Activated naive CD8-positive, alpha-beta T cell treated with anti-CD3 and anti-CD28 coated beads, Interleukin-2, amount 10 ng/mL, durations not matched to agents 7 days and 5 days (primary cell): Measurements from ENCODE around the gene ATAT1. TPM values are rescaled to one million over a fixed set of nuclear protein-coding genes. Genes with fewer than 3 reads are reported as not detected.
"Not testable (repeated sequence)": the region's sequence is repeated elsewhere in the genome, so short reads cannot be mapped to it uniquely, and the experiment has no call there.

ENCODE experiments used
- ATAC-seq: fragments of 150-1000 bp; cut with Tn5 transposase; one replicate; pipeline ENCODE4 v1.10.0; 2021; ENCODE audit warnings: low read depth, moderate library complexity
- POLR2A ChIA-PET: fragments of 350-600 bp; sonication (Branson Sonifier 250); formaldehyde crosslinking; loops from one replicate; lab custom pipeline; 2021; ENCODE audit warnings: antibody characterized with exemption; lab: Charles Lee
- DNase-seq: peaks from one replicate; pipeline ENCODE4 v3.0.0; 2021
- H3K27ac Mint-ChIP-seq: one replicate; pipeline ENCODE4 v1.8.0; 2022; ENCODE audit warnings: mild to moderate bottlenecking, mixed read lengths
- H3K27me3 Mint-ChIP-seq: one replicate; pipeline ENCODE4 v1.8.0; 2022; ENCODE audit warnings: mild to moderate bottlenecking, moderate library complexity, mixed read lengths
- H3K36me3 Mint-ChIP-seq: one replicate; pipeline ENCODE4 v1.8.0; 2021; ENCODE audit warnings: mild to moderate bottlenecking, mixed read lengths
- H3K4me1 Mint-ChIP-seq: one replicate; pipeline ENCODE4 v1.8.0; 2021; ENCODE audit warnings: mixed read lengths
- H3K4me3 Mint-ChIP-seq: one replicate; pipeline ENCODE4 v1.8.0; 2022; ENCODE audit warnings: mild to moderate bottlenecking, moderate library complexity, mixed read lengths
- H3K9me3 Mint-ChIP-seq: one replicate; pipeline ENCODE4 v1.8.0; 2021; ENCODE audit warnings: mixed read lengths
- total RNA-seq, 2 experiments: library from RNA; stranded (reverse); gene quantifications; one replicate each; pipeline ENCODE4 v1.2.3, GENCODE V29; 2021

The ATAT1 gene
- total RNA-seq, 2 experiments from 2014 or later: 11.2 to 13.5 TPM

GRCh38 chr6:30666300-30666699, 39.6 kb downstream of the ATAT1 start:
- not testable (repeated sequence) for DNase-seq, H3K27me3 Mint-ChIP-seq, H3K9me3 Mint-ChIP-seq, H3K4me3 Mint-ChIP-seq
- POLR2A ChIA-PET: interaction anchor here (0.6 kb wide), 1 partner anchor 161 kb away, joined by 4 read pairs; no protein-coding TSS in a partner anchor
- peak; percentile 56 for ATAC-seq
- Mint-ChIP-seq H3K4me1 (peaks cover 20% of the 10 kb centered on the region), H3K27ac (peak overlapping the region; percentile 35), H3K36me3 (peaks cover 29% of the 10 kb centered on the region)

GRCh38 chr6:30670760-30671527, 44.3 kb downstream of the ATAT1 start:
- Mint-ChIP-seq H3K9me3 (no peaks in the 10 kb centered on the region), H3K4me3 (peak overlapping the region; percentile 78), H3K27ac (no peak overlapping the region), H3K4me1 (peaks cover 25% of the 10 kb centered on the region), H3K36me3 (peaks cover 11% of the 10 kb centered on the region), H3K27me3 (no peaks in the 10 kb centered on the region)
- POLR2A ChIA-PET: interaction anchor here (0.9 to 16.6 kb wide), 3 partner anchors 51 to 56 kb away, joined by 4 to 512 read pairs (median 15); partner anchors contain the start of genes MDC1, MRPS18B, PPP1R10 and TUBB
- no peak for DNase-seq
- ATAC-seq: no peak

- H3K27me3 Mint-ChIP-seq: no peaks in the 10 kb centered on the region
- peak within 1 kb of the TSS; percentile 78 for H3K4me3 Mint-ChIP-seq
- H3K4me1 Mint-ChIP-seq: peaks cover 28% of the 10 kb centered on the region
- H3K9me3 Mint-ChIP-seq: no peaks in the 10 kb centered on the region
- POLR2A ChIA-PET: interaction anchor here (0.7 to 16.6 kb wide), 18 partner anchors 11 to 212 kb away, joined by 3 to 512 read pairs (median 4); partner anchors contain the start of genes ABCF1, ATAT1, DDR1 and GNL1
- peak within 1 kb of the TSS; percentile 75 for H3K27ac Mint-ChIP-seq
- H3K36me3 Mint-ChIP-seq: peaks cover 21% of the 10 kb centered on the region
- ATAC-seq (peak; percentile 83), DNase-seq (peak; percentile 89)
These were observed 46.0 kb downstream of the ATAT1 start, which contains the start of gene DHX16 for GRCh38 chr6:30672445-30673253. Gene DHX16 (minus strand): TSS chr6:30673006. CDS start chr6:30672841, 165 bp downstream.

- POLR2A ChIA-PET: interaction anchor here (0.6 to 16.6 kb wide), 6 partner anchors 8 to 62 kb away, joined by 3 to 512 read pairs (median 5); partner anchors contain the start of genes MDC1 and TUBB
- H3K27ac Mint-ChIP-seq: peak overlapping the region; percentile 61
- ATAC-seq (no peak), DNase-seq (no peak)
- peaks cover 47% of the 10 kb centered on the region for H3K36me3 Mint-ChIP-seq
- H3K4me1 Mint-ChIP-seq: peaks cover 29% of the 10 kb centered on the region
- H3K9me3 Mint-ChIP-seq: no peaks in the 10 kb centered on the region
- no peaks in the 10 kb centered on the region for H3K27me3 Mint-ChIP-seq
- peak overlapping the region; percentile 19 for H3K4me3 Mint-ChIP-seq
These were observed 50.1 kb downstream of the ATAT1 start for GRCh38 chr6:30676660-30677285.

- Mint-ChIP-seq H3K36me3 (peaks cover 68% of the 10 kb centered on the region), H3K27me3 (no peaks in the 10 kb centered on the region), H3K9me3 (no peaks in the 10 kb centered on the region), H3K4me1 (peaks cover 24% of the 10 kb centered on the region), H3K27ac (peak overlapping the region; percentile 99), H3K4me3 (peak overlapping the region; percentile 91)
- peak; percentile 98 for DNase-seq
- peak; percentile 42 for ATAC-seq
- POLR2A ChIA-PET: interaction anchor here (0.7 to 16.6 kb wide), 16 partner anchors 9 to 199 kb away, joined by 3 to 512 read pairs (median 5); partner anchors contain the start of genes ATAT1, MDC1, MRPS18B and NRM
These were observed 52.5 kb downstream of the ATAT1 start for GRCh38 chr6:30678964-30679726.

GRCh38 chr6:30679765-30680535, 53.3 kb downstream of the ATAT1 start:
- no peaks in the 10 kb centered on the region for H3K27me3 Mint-ChIP-seq
- peaks cover 25% of the 10 kb centered on the region for H3K4me1 Mint-ChIP-seq
- H3K4me3 Mint-ChIP-seq: peak overlapping the region; percentile 91
- ATAC-seq: no peak
- peaks cover 70% of the 10 kb centered on the region for H3K36me3 Mint-ChIP-seq
- no peaks in the 10 kb centered on the region for H3K9me3 Mint-ChIP-seq
- POLR2A ChIA-PET: interaction anchor here (0.7 to 16.6 kb wide), 9 partner anchors 10 to 150 kb away, joined by 3 to 512 read pairs (median 13); partner anchors contain the start of genes MDC1, MRPS18B, NRM and TUBB
- no peak for DNase-seq
- H3K27ac Mint-ChIP-seq: peak overlapping the region; percentile 99

GRCh38 chr6:30681766-30682142, 55.1 kb downstream of the ATAT1 start:
- ATAC-seq (no peak), DNase-seq (no peak)
- peak overlapping the region; percentile 99 for H3K27ac Mint-ChIP-seq
- peaks cover 76% of the 10 kb centered on the region for H3K36me3 Mint-ChIP-seq
- POLR2A ChIA-PET: interaction anchor here (0.8 to 16.6 kb wide), 8 partner anchors 9 to 189 kb away, joined by 3 to 512 read pairs (median 40); partner anchors contain the start of genes MDC1, MRPS18B, NRM and PPP1R10
- H3K9me3 Mint-ChIP-seq: no peaks in the 10 kb centered on the region
- peak overlapping the region; percentile 91 for H3K4me3 Mint-ChIP-seq
- no peaks in the 10 kb centered on the region for H3K27me3 Mint-ChIP-seq
- peaks cover 23% of the 10 kb centered on the region for H3K4me1 Mint-ChIP-seq

- POLR2A ChIA-PET: interaction anchor here (0.8 to 16.6 kb wide), 10 partner anchors 9 to 190 kb away, joined by 3 to 512 read pairs (median 20); partner anchors contain the start of genes IER3, MDC1, MRPS18B and NRM
- peak; percentile 88 for DNase-seq
- peak overlapping the region; percentile 91 for H3K4me3 Mint-ChIP-seq
- H3K27me3 Mint-ChIP-seq: no peaks in the 10 kb centered on the region
- peaks cover 20% of the 10 kb centered on the region for H3K4me1 Mint-ChIP-seq
- peaks cover 73% of the 10 kb centered on the region for H3K36me3 Mint-ChIP-seq
- ATAC-seq: peak; percentile 64
- H3K9me3 Mint-ChIP-seq: no peaks in the 10 kb centered on the region
- H3K27ac Mint-ChIP-seq: peak overlapping the region; percentile 99
These were observed 55.8 kb downstream of the ATAT1 start for GRCh38 chr6:30682143-30683117.

GRCh38 chr6:30683183-30683979, 56.7 kb downstream of the ATAT1 start:
- Mint-ChIP-seq H3K27ac (peak overlapping the region; percentile 99), H3K27me3 (no peaks in the 10 kb centered on the region), H3K4me1 (peaks cover 28% of the 10 kb centered on the region), H3K9me3 (no peaks in the 10 kb centered on the region), H3K4me3 (peak overlapping the region; percentile 91), H3K36me3 (peaks cover 70% of the 10 kb centered on the region)
- DNase-seq (peak; percentile 51), ATAC-seq (no peak)
- POLR2A ChIA-PET: interaction anchor here (0.7 to 16.6 kb wide), 11 partner anchors 7 to 68 kb away, joined by 3 to 512 read pairs (median 13); partner anchors contain the start of genes DHX16, IER3, MDC1 and MRPS18B

- Mint-ChIP-seq H3K4me1 (peaks cover 29% of the 10 kb centered on the region), H3K9me3 (no peaks in the 10 kb centered on the region), H3K27me3 (no peaks in the 10 kb centered on the region), H3K36me3 (peaks cover 66% of the 10 kb centered on the region), H3K4me3 (peak overlapping the region; percentile 91), H3K27ac (peak overlapping the region; percentile 99)
- ATAC-seq (no peak), DNase-seq (no peak)
- POLR2A ChIA-PET: interaction anchor here (0.7 to 16.6 kb wide), 13 partner anchors 8 to 69 kb away, joined by 3 to 512 read pairs (median 6); partner anchors contain the start of genes DHX16, IER3, MDC1 and MRPS18B
These were observed 57.3 kb downstream of the ATAT1 start for GRCh38 chr6:30683980-30684338.
